Endodermal cell (in vitro differentiated cells): Measurements from ENCODE around the gene CFAP107. TPM values are rescaled to one million over a fixed set of nuclear protein-coding genes. Genes with fewer than 3 reads are reported as not detected.

Experiments used
- DNase-seq: peaks from one replicate; pipeline ENCODE4 v3.0.0-alpha.2; 2017
- H3K27ac ChIP-seq: 2 replicates; pipeline ENCODE4 v1.5.1; 2013; ENCODE audit warnings: mild to moderate bottlenecking, low read depth, low read length, moderate library complexity
- H3K27me3 ChIP-seq: 2 replicates; pipeline ENCODE4 v1.6.1; 2013; ENCODE audit warnings: mild to moderate bottlenecking, low read length, moderate library complexity; ENCODE audit not compliant: insufficient read depth, control insufficient read depth, poor library complexity, severe bottlenecking
- H3K36me3 ChIP-seq: 2 replicates; pipeline ENCODE4 v1.7.0; 2013; ENCODE audit warnings: mild to moderate bottlenecking, low read length, moderate library complexity; ENCODE audit not compliant: control insufficient read depth, insufficient read depth
- H3K4me1 ChIP-seq: one replicate; pipeline ENCODE4 v1.7.0; 2013; ENCODE audit warnings: low read length; ENCODE audit not compliant: control insufficient read depth, insufficient read depth
- H3K4me3 ChIP-seq: 2 replicates; pipeline ENCODE4 v1.5.1; 2013; ENCODE audit warnings: mild to moderate bottlenecking, low read length, moderate library complexity
- H3K9ac ChIP-seq: 2 replicates; pipeline ENCODE4 v1.6.1; 2013; ENCODE audit warnings: mild to moderate bottlenecking, low read length, moderate library complexity; ENCODE audit not compliant: poor library complexity, severe bottlenecking; ENCODE audit errors: extremely low read depth
- H3K9me3 ChIP-seq: 2 replicates; pipeline ENCODE4 v1.6.1; 2013; ENCODE audit warnings: mild to moderate bottlenecking, low read length, moderate library complexity; ENCODE audit not compliant: control insufficient read depth
- H3K27ac Mint-ChIP-seq: 2 replicates; pipeline ENCODE4 v1.8.0; 2020; ENCODE audit warnings: mixed read lengths
- H3K27me3 Mint-ChIP-seq: 2 replicates; pipeline ENCODE4 v1.8.0; 2021; ENCODE audit warnings: mild to moderate bottlenecking, mixed read lengths; ENCODE audit not compliant: insufficient read depth
- H3K36me3 Mint-ChIP-seq: 2 replicates; pipeline ENCODE4 v1.8.0; 2020; ENCODE audit warnings: low read depth, mixed read lengths
- H3K4me1 Mint-ChIP-seq: 2 replicates; pipeline ENCODE4 v1.8.0; 2020; ENCODE audit warnings: mixed read lengths
- H3K4me3 Mint-ChIP-seq: 2 replicates; pipeline ENCODE4 v1.8.0; 2020; ENCODE audit warnings: mild to moderate bottlenecking, moderate library complexity, mixed read lengths
- H3K9me3 Mint-ChIP-seq: 2 replicates; pipeline ENCODE4 v1.8.0; 2020; ENCODE audit warnings: mild to moderate bottlenecking, mixed read lengths
- CTCF ChIP-seq: fragments of 200-600 bp; sonication (generic); conservative IDR thresholded peaks from 2 replicates; pipeline ENCODE4 v1.5.0; 2021; ENCODE audit warnings: antibody characterized with exemption, mild to moderate bottlenecking
- WGBS, 2 experiments: methylation state at CpG; one replicate each; pipeline versions ENCODE4 v1.1.5 to v1.1.7; 2013; ENCODE audit warnings: missing lambda C conversion rate in 2 of 2, mixed read lengths in 1 of 2; ENCODE audit not compliant: insufficient coverage in 1 of 2, insufficient read length in 1 of 2; 5-methylcytosine and 5-hydroxymethylcytosine counted together
- total RNA-seq, 2 donors: library from RNA; stranded (reverse); fragmentation: NEBNext Ultra II Directional in 1 of 2; extraction: Animal tissue kit (Norgen Biotek cat#: 25700) in 1 of 2; gene quantifications; 2 replicates in 1 of 2; 3 replicates in 1 of 2; pipeline ENCODE4 v1.2.1, GENCODE V29; 2021

Gene CFAP107
- total RNA-seq, 2 donors from 2014 or later, result not detected

GRCh38 chr1:12771186-12771585 is 25.2 kb downstream of the CFAP107 start:
- Mint-ChIP-seq H3K9me3 (no peaks in the 10 kb centered on the region), H3K27me3 (peaks cover 7% of the 10 kb centered on the region), H3K27ac (no peak overlapping the region), H3K4me3 (no peak overlapping the region), H3K36me3 (no peaks in the 10 kb centered on the region), H3K4me1 (no peaks in the 10 kb centered on the region)
- H3K27me3 ChIP-seq, result no peaks in the 10 kb centered on the region
- no peak overlapping the region for H3K9ac ChIP-seq
- no peak for DNase-seq
- no peak overlapping the region for H3K27ac ChIP-seq
- no peak overlapping the region for H3K4me3 ChIP-seq
- no peaks in the 10 kb centered on the region for H3K4me1 ChIP-seq
- no peaks in the 10 kb centered on the region for H3K36me3 ChIP-seq
- no peaks in the 10 kb centered on the region for H3K9me3 ChIP-seq
- WGBS, 2 experiments, result 81 to 94% methylated on average over 4 to 5 of the region's 5 CpGs
- TF ChIP-seq CTCF, result no peak

GRCh38 chr1:12772520-12772919 is 26.5 kb downstream of the CFAP107 start:
- no peaks in the 10 kb centered on the region for H3K9me3 ChIP-seq
- Mint-ChIP-seq H3K4me1 (no peaks in the 10 kb centered on the region), H3K27ac (no peak overlapping the region), H3K9me3 (no peaks in the 10 kb centered on the region), H3K27me3 (peaks cover 7% of the 10 kb centered on the region), H3K4me3 (no peak overlapping the region), H3K36me3 (no peaks in the 10 kb centered on the region)
- H3K9ac ChIP-seq, result no peak overlapping the region
- no peaks in the 10 kb centered on the region for H3K27me3 ChIP-seq
- H3K4me1 ChIP-seq, result no peaks in the 10 kb centered on the region
- WGBS, 2 experiments, result 86 to 89% methylated on average over 2 to 5 of the region's 5 CpGs
- no peaks in the 10 kb centered on the region for H3K36me3 ChIP-seq
- DNase-seq, result no peak
- no peak for TF ChIP-seq CTCF
- no peak overlapping the region for H3K27ac ChIP-seq
- no peak overlapping the region for H3K4me3 ChIP-seq

GRCh38 chr1:12773438-12773837 is 27.4 kb downstream of the CFAP107 start, which contains the start of gene PRAMEF12:
PRAMEF12 (plus strand) TSS chr1:12773738; CDS start chr1:12774868, 1,130 bp downstream.
- H3K36me3 Mint-ChIP-seq, result no peaks in the 10 kb centered on the region
- H3K4me1 Mint-ChIP-seq, result no peaks in the 10 kb centered on the region
- TF ChIP-seq CTCF, result no peak
- H3K27me3 Mint-ChIP-seq, result peaks cover 7% of the 10 kb centered on the region
- no peak within 1 kb of the TSS for H3K4me3 ChIP-seq
- no peaks in the 10 kb centered on the region for H3K9me3 ChIP-seq
- H3K9ac ChIP-seq, result no peak within 1 kb of the TSS
- no peak within 1 kb of the TSS for H3K27ac ChIP-seq
- no peak within 1 kb of the TSS for H3K27ac Mint-ChIP-seq
- no peaks in the 10 kb centered on the region for H3K9me3 Mint-ChIP-seq
- H3K36me3 ChIP-seq, result no peaks in the 10 kb centered on the region
- DNase-seq, result no peak
- no peaks in the 10 kb centered on the region for H3K4me1 ChIP-seq
- no peaks in the 10 kb centered on the region for H3K27me3 ChIP-seq
- no peak within 1 kb of the TSS for H3K4me3 Mint-ChIP-seq
- WGBS, 2 experiments, result 90 to 92% methylated on average over 3 to 5 of the region's 5 CpGs
